GM12878 (cell line): ENCODE measurements around the gene MBNL3. TPM values are rescaled to one million over a fixed set of nuclear protein-coding genes. Genes with fewer than 3 reads are reported as not detected.

Experiments used
- ATAC-seq: fragments of 200-7000 bp; cut with Tn5 transposase; 3 replicates; pipeline ENCODE4 v1.9.1; 2020; ENCODE audit warnings: mild to moderate bottlenecking, moderate library complexity
- BruUV-seq: library from RNA; stranded (reverse); fragments of 400-500 nt; replicated peaks from 2 replicates; lab custom pipeline; 2021; lab: Mats Ljungman, UMichigan
- CTCF ChIA-PET: fragments of 300-600 bp; sonication (Branson Sonifier 250); formaldehyde crosslinking; extraction: SDS; loops from one replicate; lab custom pipeline; 2021; ENCODE audit warnings: inconsistent platforms; lab: Yijun Ruan, JAX
- POLR2A ChIA-PET: fragments of 350-600 bp; formaldehyde crosslinking; extraction: SDS; loops from one replicate; lab custom pipeline; 2021; ENCODE audit warnings: inconsistent platforms; lab: Charles Lee
- RAD21 ChIA-PET: fragments of 300-600 bp; sonication (Branson Sonifier 250); formaldehyde crosslinking; loops from one replicate; lab custom pipeline; 2023; ENCODE audit warnings: antibody characterized with exemption; ENCODE audit not compliant: unreplicated experiment; lab: Charles Lee
- SMC1A ChIA-PET: fragments of 300-600 bp; sonication (Branson Sonifier 250); formaldehyde crosslinking; loops from one replicate; lab custom pipeline; 2023; ENCODE audit not compliant: unreplicated experiment, uncharacterized antibody; lab: Charles Lee
- DNase-seq: peaks from one replicate; pipeline ENCODE4 v3.0.0-alpha.2; 2011; ENCODE audit warnings: low read depth, low spot score
- FAIRE-seq: peaks from 3 replicates; lab custom pipeline; 2011; peaks lifted over from hg19 to GRCh38; lab: Jason Lieb, UNC
- H2AFZ ChIP-seq: 2 replicates; pipeline ENCODE4 v1.6.0; 2011; ENCODE audit warnings: low read depth, low read length, control low read depth; ENCODE audit not compliant: control insufficient read depth
- H3K27ac ChIP-seq: 2 replicates; pipeline ENCODE4 v1.5.1; 2011; ENCODE audit warnings: control low read depth; ENCODE audit not compliant: control insufficient read depth, insufficient read depth
- H3K27me3 ChIP-seq, 2 experiments: replicated peaks in 1 of 2; 2 replicates each; pipeline versions ENCODE4 v1.6.0 to v1.6.1; 2011; ENCODE audit warnings: low read length in 1 of 2; ENCODE audit not compliant: control insufficient read depth in 2 of 2, insufficient read depth in 2 of 2
- H3K36me3 ChIP-seq, 2 experiments: 2 replicates each; pipeline ENCODE4 v1.5.1; 2011; ENCODE audit warnings: low read length in 1 of 2; ENCODE audit not compliant: control insufficient read depth in 2 of 2, insufficient read depth in 2 of 2
- H3K4me1 ChIP-seq: 2 replicates; pipeline ENCODE4 v1.6.1; 2011; ENCODE audit warnings: mild to moderate bottlenecking, low read length, moderate library complexity, mixed read lengths; ENCODE audit not compliant: control insufficient read depth, insufficient read depth
- H3K4me2 ChIP-seq: 2 replicates; pipeline ENCODE4 v1.6.0; 2011; ENCODE audit warnings: control low read depth; ENCODE audit not compliant: control insufficient read depth, insufficient read depth
- H3K4me3 ChIP-seq: fragments of 200-600 bp; sonication (generic); 2 replicates; pipeline ENCODE4 v1.5.1; 2016
- H3K79me2 ChIP-seq: 2 replicates; pipeline ENCODE4 v1.6.0; 2011; ENCODE audit warnings: low read length; ENCODE audit not compliant: control insufficient read depth, insufficient read depth
- H3K9ac ChIP-seq: 2 replicates; pipeline ENCODE4 v1.8.0; 2011; ENCODE audit warnings: low read length, control low read depth, mixed read lengths; ENCODE audit not compliant: control insufficient read depth, insufficient read depth
- H3K9me3 ChIP-seq: replicated peaks from 3 replicates; pipeline ENCODE4 v1.5.1; 2011; ENCODE audit warnings: mild to moderate bottlenecking, low read length; ENCODE audit not compliant: control insufficient read depth, insufficient read depth
- H4K20me1 ChIP-seq: 2 replicates; pipeline ENCODE4 v1.6.0; 2011; ENCODE audit not compliant: control insufficient read depth, insufficient read depth
- BCLAF1 ChIP-seq: fragments of 450-650 bp; IDR thresholded peaks from 2 replicates; pipeline ENCODE4 v1.6.1; 2017; ENCODE audit warnings: antibody characterized with exemption, mild to moderate bottlenecking, moderate library complexity
- ETV6 ChIP-seq, 2 experiments: fragments of 450-650 bp in 1 of 2; IDR thresholded peaks in 1 of 2; conservative IDR thresholded peaks in 1 of 2; 2 replicates each; pipeline ENCODE4 v1.6.1; 2014; ENCODE audit warnings: antibody characterized with exemption in 1 of 2, borderline replicate concordance in 1 of 2, low read depth in 1 of 2, mild to moderate bottlenecking in 1 of 2, moderate library complexity in 1 of 2
- HDAC2 ChIP-seq: fragments of 200-600 bp; sonication (generic); IDR thresholded peaks from 2 replicates; pipeline ENCODE4 v1.6.1; 2017
- IKZF1 ChIP-seq: fragments of 450-650 bp; conservative IDR thresholded peaks from 2 replicates; pipeline ENCODE4 v1.6.1; 2017; ENCODE audit warnings: antibody characterized with exemption, mild to moderate bottlenecking
- NR2F1 ChIP-seq: fragments of 450-650 bp; conservative IDR thresholded peaks from 2 replicates; pipeline ENCODE4 v1.6.1; 2017; ENCODE audit warnings: mild to moderate bottlenecking
- POLR2A ChIP-seq: IDR thresholded peaks from 2 replicates; pipeline ENCODE4 v1.6.1; 2011; ENCODE audit warnings: low read depth, mild to moderate bottlenecking, low read length
- WGBS: methylation state at CpG from one replicate; pipeline ENCODE4 v1.1.6; 2016; ENCODE audit warnings: low lambda C conversion rate; ENCODE audit not compliant: insufficient replicate concordance, insufficient coverage; ENCODE audit errors: missing lambda C conversion rate; 5-methylcytosine and 5-hydroxymethylcytosine counted together
- in situ Hi-C: fragments of 300-500 bp; cut with MboI; formaldehyde crosslinking; loops from 9 replicates; pipeline ENCODE4 v1.14.3; 2018; ENCODE audit warnings: mixed read lengths
- intact Hi-C: fragments of 100-400 bp; cut with micrococcal nuclease; formaldehyde crosslinking; loops from one replicate; pipeline ENCODE4 v1.14.2; 2022; ENCODE audit not compliant: unreplicated experiment
- polyA plus RNA-seq, 11 experiments: library from polyadenylated mRNA; depleted of rRNA in 4 of 11; unstranded in 6 of 11; stranded (reverse) in 5 of 11; fragments of >200 nt; fragmentation: Nextera tagmentation in 4 of 11; fragmentation: Illumina TruSeq in 1 of 11; extraction: Ambion mirVana in 4 of 11; extraction: Trizol in 1 of 11; gene quantifications; 1 replicate in 1 of 11; 2 replicates in 10 of 11; pipeline versions ENCODE4 v1.2.1 to v1.2.3, GENCODE V29; 2011 to 2016; ENCODE audit warnings: inconsistent platforms in 2 of 11, missing spikeins in 2 of 11, low read depth in 1 of 11
- total RNA-seq, 4 experiments: library from RNA; depleted of rRNA in 3 of 4; stranded (reverse); fragments of >200 nt in 3 of 4; fragmentation: Illumina TruSeq in 1 of 4; extraction: Trizol in 1 of 4; gene quantifications; 2 replicates each; pipeline versions ENCODE4 v1.2.1 to v1.2.3, GENCODE V29; 2013 to 2021

The MBNL3 gene
- total and polyA plus RNA-seq, 10 of the 15 experiments (the other 5 are each of a cell fraction or from before 2014, with no cell fraction given): 3.4 to 33.1 (median 12.6) TPM

- BruUV-seq: no TSS peak
- no peaks in the 10 kb centered on the region for H3K9me3 ChIP-seq
- H4K20me1 ChIP-seq: no peaks in the 10 kb centered on the region
- ChIA-PET CTCF (no interaction called here), SMC1A (interaction anchor here (0.7 kb wide), 1 partner anchor 92 kb away, joined by 3 read pairs; no protein-coding TSS in a partner anchor), POLR2A (no interaction called here), RAD21 (no interaction called here)
- no peak overlapping the region for H3K27ac ChIP-seq
- H3K4me1 ChIP-seq: no peaks in the 10 kb centered on the region; the same call in 1 of the 2 replicates
- in situ Hi-C loops: no loop called here
- 0 out of 4 replicates have a peak, but pooled peaks cover 0 to 2% of the 10 kb centered on the region in 2 experiments for H3K27me3 ChIP-seq
- H3K4me3 ChIP-seq: no peak overlapping the region
- intact Hi-C loops: no loop called here
- H3K79me2 ChIP-seq: no peaks in the 10 kb centered on the region
- WGBS: 73% methylated on average over 3 of the region's 3 CpGs
- FAIRE-seq (no peak), DNase-seq (no peak), ATAC-seq (no peak)
- H3K4me2 ChIP-seq: no peak overlapping the region
- H3K9ac ChIP-seq: no peak overlapping the region
- no peak for TF ChIP-seq ETV6 (conservative IDR thresholded peaks at IDR 0.05 in 1 of 2, IDR thresholded peaks at IDR 0.05 in 1 of 2; ENCODE audit: borderline replicate concordance in 1 of 2, low read depth in 1 of 2)
- no peak for TF ChIP-seq IKZF1
- no peak for TF ChIP-seq POLR2A
- no peak for TF ChIP-seq NR2F1
- no peak for TF ChIP-seq HDAC2
- no peak for TF ChIP-seq BCLAF1
- H3K36me3 ChIP-seq: no peaks in the 10 kb centered on the region; a peak in 1 of 4 replicates
- H2AFZ ChIP-seq: no peak overlapping the region
These were observed 100.5 kb downstream of the MBNL3 start for GRCh38 chrX:132388371-132388770.
